Activated naive CD8-positive, alpha-beta T cell treated with anti-CD3 and anti-CD28 coated beads, Interleukin-2, amount 10 ng/mL, durations not matched to agents 7 days and 5 days (primary cell): ENCODE measurements around the gene GALNT12. TPM values are rescaled to one million over a fixed set of nuclear protein-coding genes. Genes with fewer than 3 reads are reported as not detected.

Experiments
- ATAC-seq: fragments of 150-1000 bp; cut with Tn5 transposase; one replicate; pipeline ENCODE4 v1.10.0; 2021; ENCODE audit warnings: low read depth, moderate library complexity
- POLR2A ChIA-PET: fragments of 350-600 bp; sonication (Branson Sonifier 250); formaldehyde crosslinking; loops from one replicate; lab custom pipeline; 2021; ENCODE audit warnings: antibody characterized with exemption; lab: Charles Lee
- DNase-seq: peaks from one replicate; pipeline ENCODE4 v3.0.0; 2021
- H3K27ac Mint-ChIP-seq: one replicate; pipeline ENCODE4 v1.8.0; 2022; ENCODE audit warnings: mild to moderate bottlenecking, mixed read lengths
- H3K27me3 Mint-ChIP-seq: one replicate; pipeline ENCODE4 v1.8.0; 2022; ENCODE audit warnings: mild to moderate bottlenecking, moderate library complexity, mixed read lengths
- H3K36me3 Mint-ChIP-seq: one replicate; pipeline ENCODE4 v1.8.0; 2021; ENCODE audit warnings: mild to moderate bottlenecking, mixed read lengths
- H3K4me1 Mint-ChIP-seq: one replicate; pipeline ENCODE4 v1.8.0; 2021; ENCODE audit warnings: mixed read lengths
- H3K4me3 Mint-ChIP-seq: one replicate; pipeline ENCODE4 v1.8.0; 2022; ENCODE audit warnings: mild to moderate bottlenecking, moderate library complexity, mixed read lengths
- H3K9me3 Mint-ChIP-seq: one replicate; pipeline ENCODE4 v1.8.0; 2021; ENCODE audit warnings: mixed read lengths
- total RNA-seq, 2 experiments: library from RNA; stranded (reverse); gene quantifications; one replicate each; pipeline ENCODE4 v1.2.3, GENCODE V29; 2021

The GALNT12 gene
- total RNA-seq, 2 experiments from 2014 or later = 12.2 to 12.6 TPM

- Mint-ChIP-seq H3K36me3 (peaks cover 4% of the 10 kb centered on the region), H3K4me1 (no peaks in the 10 kb centered on the region), H3K27ac (no peak overlapping the region), H3K27me3 (no peaks in the 10 kb centered on the region), H3K9me3 (no peaks in the 10 kb centered on the region), H3K4me3 (no peak overlapping the region)
- POLR2A ChIA-PET = no interaction called here
- ATAC-seq (no peak), DNase-seq (no peak)
Measured at GRCh38 chr9:98838155-98838867, 30.8 kb downstream of the GALNT12 start.

- DNase-seq (no peak), ATAC-seq (no peak)
- Mint-ChIP-seq H3K9me3 (no peaks in the 10 kb centered on the region), H3K4me3 (no peak overlapping the region), H3K4me1 (no peaks in the 10 kb centered on the region), H3K36me3 (peaks cover 4% of the 10 kb centered on the region), H3K27me3 (no peaks in the 10 kb centered on the region), H3K27ac (no peak overlapping the region)
- POLR2A ChIA-PET = no interaction called here
Measured at GRCh38 chr9:98838868-98839565, 31.5 kb downstream of the GALNT12 start.

- no peak for ATAC-seq
- POLR2A ChIA-PET = no interaction called here
- Mint-ChIP-seq H3K4me3 (no peak overlapping the region), H3K36me3 (peaks cover 4% of the 10 kb centered on the region), H3K27me3 (no peaks in the 10 kb centered on the region), H3K4me1 (no peaks in the 10 kb centered on the region), H3K9me3 (no peaks in the 10 kb centered on the region), H3K27ac (no peak overlapping the region)
- no peak for DNase-seq
Measured at GRCh38 chr9:98839724-98840123, 32.3 kb downstream of the GALNT12 start.

- no peaks in the 10 kb centered on the region for H3K4me1 Mint-ChIP-seq
- H3K9me3 Mint-ChIP-seq = no peaks in the 10 kb centered on the region
- DNase-seq (no peak), ATAC-seq (no peak)
- no peaks in the 10 kb centered on the region for H3K27me3 Mint-ChIP-seq
- POLR2A ChIA-PET = no interaction called here
- H3K27ac Mint-ChIP-seq = no peak overlapping the region
- peaks cover 1% of the 10 kb centered on the region for H3K36me3 Mint-ChIP-seq
- H3K4me3 Mint-ChIP-seq = no peak overlapping the region
Measured at GRCh38 chr9:98842510-98842909, 35.0 kb downstream of the GALNT12 start.

GRCh38 chr9:98846081-98846480 lies 38.6 kb downstream of the GALNT12 start:
- no peak overlapping the region for H3K27ac Mint-ChIP-seq
- no peak overlapping the region for H3K4me3 Mint-ChIP-seq
- H3K4me1 Mint-ChIP-seq = peaks cover 4% of the 10 kb centered on the region
- POLR2A ChIA-PET = no interaction called here
- ATAC-seq = no peak
- no peaks in the 10 kb centered on the region for H3K27me3 Mint-ChIP-seq
- DNase-seq = no peak
- peaks cover under 1% of the 10 kb centered on the region for H3K36me3 Mint-ChIP-seq
- no peaks in the 10 kb centered on the region for H3K9me3 Mint-ChIP-seq

GRCh38 chr9:98846879-98847278 lies 39.4 kb downstream of the GALNT12 start:
- ATAC-seq (no peak), DNase-seq (no peak)
- no peak overlapping the region for H3K4me3 Mint-ChIP-seq
- POLR2A ChIA-PET = no interaction called here
- H3K4me1 Mint-ChIP-seq = peaks cover 11% of the 10 kb centered on the region
- no peaks in the 10 kb centered on the region for H3K27me3 Mint-ChIP-seq
- no peak overlapping the region for H3K27ac Mint-ChIP-seq
- peaks cover 4% of the 10 kb centered on the region for H3K36me3 Mint-ChIP-seq
- no peaks in the 10 kb centered on the region for H3K9me3 Mint-ChIP-seq

- POLR2A ChIA-PET = no interaction called here
- Mint-ChIP-seq H3K27ac (no peak overlapping the region), H3K27me3 (no peaks in the 10 kb centered on the region), H3K4me1 (peaks cover 12% of the 10 kb centered on the region), H3K9me3 (no peaks in the 10 kb centered on the region), H3K4me3 (no peak overlapping the region), H3K36me3 (peaks cover 4% of the 10 kb centered on the region)
- ATAC-seq (peak; percentile 91), DNase-seq (peak; percentile 82)
Measured at GRCh38 chr9:98848450-98849149, 41.1 kb downstream of the GALNT12 start.

GRCh38 chr9:98849563-98849962 lies 42.1 kb downstream of the GALNT12 start:
- Mint-ChIP-seq H3K4me1 (peaks cover 12% of the 10 kb centered on the region), H3K27ac (no peak overlapping the region), H3K9me3 (no peaks in the 10 kb centered on the region), H3K4me3 (no peak overlapping the region), H3K36me3 (peaks cover 4% of the 10 kb centered on the region), H3K27me3 (no peaks in the 10 kb centered on the region)
- POLR2A ChIA-PET = no interaction called here
- no peak for ATAC-seq
- no peak for DNase-seq

- H3K27me3 Mint-ChIP-seq = peaks cover 2% of the 10 kb centered on the region
- ATAC-seq (no peak), DNase-seq (no peak)
- peaks cover 1% of the 10 kb centered on the region for H3K9me3 Mint-ChIP-seq
- H3K27ac Mint-ChIP-seq = no peak overlapping the region
- peaks cover 4% of the 10 kb centered on the region for H3K36me3 Mint-ChIP-seq
- H3K4me3 Mint-ChIP-seq = peak overlapping the region; percentile 22
- POLR2A ChIA-PET = no interaction called here
- peaks cover 12% of the 10 kb centered on the region for H3K4me1 Mint-ChIP-seq
Measured at GRCh38 chr9:98850851-98851729, 43.6 kb downstream of the GALNT12 start.

GRCh38 chr9:98851730-98852459 lies 44.4 kb downstream of the GALNT12 start:
- Mint-ChIP-seq H3K36me3 (peaks cover 4% of the 10 kb centered on the region), H3K4me3 (peak overlapping the region; percentile 22), H3K9me3 (peaks cover 1% of the 10 kb centered on the region), H3K4me1 (peaks cover 12% of the 10 kb centered on the region), H3K27me3 (peaks cover 6% of the 10 kb centered on the region), H3K27ac (no peak overlapping the region)
- DNase-seq (no peak), ATAC-seq (peak; percentile 53)
- POLR2A ChIA-PET = interaction anchor here (0.5 kb wide), 1 partner anchor 283 kb away, joined by 3 read pairs; no protein-coding TSS in a partner anchor

- peaks cover 12% of the 10 kb centered on the region for H3K4me1 Mint-ChIP-seq
- H3K36me3 Mint-ChIP-seq = peaks cover 4% of the 10 kb centered on the region
- DNase-seq (no peak), ATAC-seq (no peak)
- POLR2A ChIA-PET = interaction anchor here (0.5 kb wide), 1 partner anchor 283 kb away, joined by 3 read pairs; no protein-coding TSS in a partner anchor
- no peak overlapping the region for H3K4me3 Mint-ChIP-seq
- H3K27me3 Mint-ChIP-seq = peaks cover 10% of the 10 kb centered on the region
- H3K27ac Mint-ChIP-seq = no peak overlapping the region
- H3K9me3 Mint-ChIP-seq = peaks cover 3% of the 10 kb centered on the region
Measured at GRCh38 chr9:98852460-98852734, 44.9 kb downstream of the GALNT12 start.

GRCh38 chr9:98852961-98853360 lies 45.5 kb downstream of the GALNT12 start:
- Mint-ChIP-seq H3K9me3 (peaks cover 4% of the 10 kb centered on the region), H3K36me3 (peaks cover 4% of the 10 kb centered on the region), H3K4me1 (peaks cover 12% of the 10 kb centered on the region), H3K27me3 (peaks cover 12% of the 10 kb centered on the region), H3K27ac (no peak overlapping the region), H3K4me3 (no peak overlapping the region)
- no peak for DNase-seq
- no peak for ATAC-seq
- POLR2A ChIA-PET = no interaction called here
